ENCODE data around the gene CMKLR1.

DNA sequence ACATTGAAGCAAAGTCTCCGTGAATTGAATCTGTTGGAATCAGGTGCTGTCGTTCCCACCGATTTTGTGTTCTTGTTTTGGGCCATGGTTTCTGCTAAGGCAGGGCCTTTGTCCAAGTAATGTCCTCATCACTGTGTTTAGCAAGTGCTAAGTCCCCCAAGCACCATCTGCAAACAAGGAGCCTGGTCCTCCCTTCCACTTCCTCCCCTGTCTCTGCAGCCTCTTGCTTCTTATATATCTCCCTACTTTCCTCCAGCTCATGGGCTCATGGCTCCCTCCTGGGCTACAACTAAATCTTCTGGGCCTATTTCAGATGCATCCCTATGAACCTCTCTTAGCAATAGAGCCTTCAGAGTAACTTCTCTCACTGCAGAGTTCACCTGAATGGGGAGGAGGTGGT, 25.8 kb upstream of the CMKLR1 start:
- TF ChIP-seq EZH2 (IDR thresholded peaks at IDR 0.05; ENCODE audit: borderline replicate concordance, low read length): no peak
- TF ChIP-seq, protein P1, sequence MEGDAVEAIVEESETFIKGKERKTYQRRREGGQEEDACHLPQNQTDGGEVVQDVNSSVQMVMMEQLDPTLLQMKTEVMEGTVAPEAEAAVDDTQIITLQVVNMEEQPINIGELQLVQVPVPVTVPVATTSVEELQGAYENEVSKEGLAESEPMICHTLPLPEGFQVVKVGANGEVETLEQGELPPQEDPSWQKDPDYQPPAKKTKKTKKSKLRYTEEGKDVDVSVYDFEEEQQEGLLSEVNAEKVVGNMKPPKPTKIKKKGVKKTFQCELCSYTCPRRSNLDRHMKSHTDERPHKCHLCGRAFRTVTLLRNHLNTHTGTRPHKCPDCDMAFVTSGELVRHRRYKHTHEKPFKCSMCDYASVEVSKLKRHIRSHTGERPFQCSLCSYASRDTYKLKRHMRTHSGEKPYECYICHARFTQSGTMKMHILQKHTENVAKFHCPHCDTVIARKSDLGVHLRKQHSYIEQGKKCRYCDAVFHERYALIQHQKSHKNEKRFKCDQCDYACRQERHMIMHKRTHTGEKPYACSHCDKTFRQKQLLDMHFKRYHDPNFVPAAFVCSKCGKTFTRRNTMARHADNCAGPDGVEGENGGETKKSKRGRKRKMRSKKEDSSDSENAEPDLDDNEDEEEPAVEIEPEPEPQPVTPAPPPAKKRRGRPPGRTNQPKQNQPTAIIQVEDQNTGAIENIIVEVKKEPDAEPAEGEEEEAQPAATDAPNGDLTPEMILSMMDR (IDR thresholded peaks at IDR 0.05; ENCODE audit: low read length): no peak
